ENCODE measurements around the gene UIMC1. TPM values are rescaled to one million over a fixed set of nuclear protein-coding genes. Genes with fewer than 3 reads are reported as not detected.

UIMC1 gene
- total and polyA plus RNA-seq, 2 donors (not counting 1 experiment from before 2014, with no cell fraction given) = 49.2 to 98.1 TPM

- no peak for ATAC-seq (ENCODE audit: low read depth)
- peaks cover 58% of the 10 kb centered on the region for H3K4me1 Mint-ChIP-seq
- TF ChIP-seq, protein P1, sequence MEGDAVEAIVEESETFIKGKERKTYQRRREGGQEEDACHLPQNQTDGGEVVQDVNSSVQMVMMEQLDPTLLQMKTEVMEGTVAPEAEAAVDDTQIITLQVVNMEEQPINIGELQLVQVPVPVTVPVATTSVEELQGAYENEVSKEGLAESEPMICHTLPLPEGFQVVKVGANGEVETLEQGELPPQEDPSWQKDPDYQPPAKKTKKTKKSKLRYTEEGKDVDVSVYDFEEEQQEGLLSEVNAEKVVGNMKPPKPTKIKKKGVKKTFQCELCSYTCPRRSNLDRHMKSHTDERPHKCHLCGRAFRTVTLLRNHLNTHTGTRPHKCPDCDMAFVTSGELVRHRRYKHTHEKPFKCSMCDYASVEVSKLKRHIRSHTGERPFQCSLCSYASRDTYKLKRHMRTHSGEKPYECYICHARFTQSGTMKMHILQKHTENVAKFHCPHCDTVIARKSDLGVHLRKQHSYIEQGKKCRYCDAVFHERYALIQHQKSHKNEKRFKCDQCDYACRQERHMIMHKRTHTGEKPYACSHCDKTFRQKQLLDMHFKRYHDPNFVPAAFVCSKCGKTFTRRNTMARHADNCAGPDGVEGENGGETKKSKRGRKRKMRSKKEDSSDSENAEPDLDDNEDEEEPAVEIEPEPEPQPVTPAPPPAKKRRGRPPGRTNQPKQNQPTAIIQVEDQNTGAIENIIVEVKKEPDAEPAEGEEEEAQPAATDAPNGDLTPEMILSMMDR (IDR thresholded peaks at IDR 0.05) = no peak
- no peak for TF ChIP-seq EZH2 (IDR thresholded peaks at IDR 0.05; ENCODE audit: borderline replicate concordance, insufficient read depth, low read depth, low read length, poor library complexity, severe bottlenecking)
- CTCF ChIA-PET = interaction anchor here (0.8 to 3.4 kb wide), 3 partner anchors 10 to 25 kb away, joined by 4 to 23 read pairs (median 5); partner anchors contain the start of gene UIMC1
- Histone ChIP-seq H3K9ac (ENCODE audit: low read length) (peak overlapping the region; percentile 48), H3K27me3 (replicated peaks in 1 of 4; ENCODE audit: control extremely low read depth in 1 of 4, control insufficient read depth in 3 of 4, insufficient read depth in 4 of 4, low read length in 3 of 4) (no peaks in the 10 kb centered on the region), H3K79me2 (ENCODE audit: control insufficient read depth, insufficient read depth, low read length) (peaks cover 100% of the 10 kb centered on the region), H3K4me2 (replicated peaks; ENCODE audit: low read depth, low read length, poor library complexity, severe bottlenecking) (peak overlapping the region; percentile 63), H3K9me3 (ENCODE audit: control extremely low read depth in 1 of 3, control insufficient read depth in 2 of 3, insufficient read depth in 1 of 3, low read length in 2 of 3) (peaks cover 0 to 2% (median 0%) of the 10 kb centered on the region in 3 donors), H3K36me3 (replicated peaks in 1 of 2; ENCODE audit: control extremely low read depth in 1 of 2, control insufficient read depth in 1 of 2, extremely low read depth in 1 of 2, insufficient read depth in 2 of 2, low read length in 1 of 2) (peaks cover 0 to 3% of the 10 kb centered on the region in 2 experiments), H3K4me3 (ENCODE audit: control extremely low read depth in 1 of 5, extremely low read depth in 1 of 5, insufficient read depth in 1 of 5, low read depth in 2 of 5, low read length in 4 of 5) (peak overlapping the region in 3 of 5 experiments; percentile 23 to 52 (median 30)), H3K27ac (ENCODE audit: low read length in 2 of 2) (peak overlapping the region; percentile 85 to 90), H2AFZ (ENCODE audit: insufficient read depth, low read depth, low read length, poor library complexity, severe bottlenecking) (no peak overlapping the region), H4K20me1 (ENCODE audit: control insufficient read depth, insufficient read depth, low read length, poor library complexity, severe bottlenecking) (peaks cover 35% of the 10 kb centered on the region), H3K4me1 (ENCODE audit: control insufficient read depth in 2 of 2, insufficient read depth in 2 of 2, low read length in 2 of 2) (peaks cover 56 to 61% of the 10 kb centered on the region in 2 donors)
- peak overlapping the region; percentile 79 for H3K4me3 Mint-ChIP-seq
- no peak for DNase-seq
- POLR2A ChIA-PET = interaction anchor here (1.0 kb wide), 1 partner anchor 9 kb away, joined by 3 read pairs; no protein-coding TSS in a partner anchor
- H3K27ac Mint-ChIP-seq = peak overlapping the region; percentile 95
- 17% methylated on average over 2 of the region's 3 CpGs for WGBS (ENCODE audit: insufficient coverage)
- H3K27me3 Mint-ChIP-seq = no peaks in the 10 kb centered on the region
- intact Hi-C loops (cut with micrococcal nuclease) = no loop called here
- no peaks in the 10 kb centered on the region for H3K9me3 Mint-ChIP-seq (ENCODE audit: insufficient read depth)
Measured at GRCh38 chr5:176995122-176995490, 11.5 kb downstream of the UIMC1 start.

DNA sequence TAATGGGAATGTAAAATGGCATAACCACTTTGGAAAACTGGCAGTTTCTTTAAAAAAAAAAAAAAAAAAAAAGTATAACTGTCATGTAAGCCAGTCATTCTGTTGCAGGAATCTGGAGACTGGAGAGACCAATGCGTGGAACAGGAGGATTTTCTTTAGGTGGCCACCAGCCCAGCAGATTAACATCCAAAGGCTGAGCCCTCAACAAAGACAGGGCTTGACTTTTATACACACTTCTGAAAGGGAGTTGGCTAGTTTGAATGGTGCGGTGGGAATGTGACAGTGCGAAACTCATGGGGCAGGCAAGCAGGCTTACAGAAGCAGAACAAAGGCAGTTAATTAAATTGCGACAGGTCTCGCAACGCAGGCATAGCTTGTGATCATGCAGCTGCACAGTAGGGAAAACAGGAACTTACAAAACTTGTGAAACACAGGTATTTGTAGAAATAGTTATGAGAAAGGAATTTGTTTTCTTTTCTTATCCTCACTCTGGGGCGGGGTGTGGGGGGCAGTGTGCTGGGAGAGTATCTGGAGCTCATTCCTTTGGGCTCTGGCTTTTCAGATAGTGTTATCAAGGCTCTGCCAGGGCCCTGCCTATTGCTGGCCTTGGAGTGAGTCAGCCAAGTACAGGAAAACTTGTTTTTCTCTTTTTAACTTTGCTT lies 12.0 kb downstream of the UIMC1 start:
- ATAC-seq (ENCODE audit: low read depth) = peak; percentile 95

More for the DNA sequence above, 12.0 kb downstream of the UIMC1 start:
- H3K27me3 Mint-ChIP-seq = no peaks in the 10 kb centered on the region
- H3K27ac Mint-ChIP-seq = peak overlapping the region; percentile 95
- H3K9me3 Mint-ChIP-seq (ENCODE audit: insufficient read depth) = no peaks in the 10 kb centered on the region
- Histone ChIP-seq H3K4me1 (ENCODE audit: control insufficient read depth in 2 of 2, insufficient read depth in 2 of 2, low read length in 2 of 2) (peaks cover 61 to 64% of the 10 kb centered on the region in 2 donors), H3K36me3 (replicated peaks in 1 of 2; ENCODE audit: control extremely low read depth in 1 of 2, control insufficient read depth in 1 of 2, extremely low read depth in 1 of 2, insufficient read depth in 2 of 2, low read length in 1 of 2) (peaks cover 0 to 3% of the 10 kb centered on the region in 2 experiments), H3K4me2 (replicated peaks; ENCODE audit: low read depth, low read length, poor library complexity, severe bottlenecking) (peak overlapping the region; percentile 63), H3K27me3 (replicated peaks in 1 of 4; ENCODE audit: control extremely low read depth in 1 of 4, control insufficient read depth in 3 of 4, insufficient read depth in 4 of 4, low read length in 3 of 4) (no peaks in the 10 kb centered on the region), H3K9me3 (ENCODE audit: control extremely low read depth in 1 of 3, control insufficient read depth in 2 of 3, insufficient read depth in 1 of 3, low read length in 2 of 3) (peaks cover 0 to 7% (median 0%) of the 10 kb centered on the region in 3 donors), H3K4me3 (ENCODE audit: control extremely low read depth in 1 of 5, extremely low read depth in 1 of 5, insufficient read depth in 1 of 5, low read depth in 2 of 5, low read length in 4 of 5) (peak overlapping the region in 2 of 5 experiments; percentile 30 to 52), H3K9ac (ENCODE audit: low read length) (peak overlapping the region; percentile 48), H2AFZ (ENCODE audit: insufficient read depth, low read depth, low read length, poor library complexity, severe bottlenecking) (peak overlapping the region; percentile 1), H3K79me2 (ENCODE audit: control insufficient read depth, insufficient read depth, low read length) (peaks cover 100% of the 10 kb centered on the region), H4K20me1 (ENCODE audit: control insufficient read depth, insufficient read depth, low read length, poor library complexity, severe bottlenecking) (peaks cover 31% of the 10 kb centered on the region), H3K27ac (ENCODE audit: low read length in 2 of 2) (peak overlapping the region; percentile 85 to 90)
- intact Hi-C loops (cut with micrococcal nuclease) = loop anchor here (1.0 kb wide), 1 partner anchor 28 kb away; the partner anchor contains the start of gene ZNF346
- peaks cover 61% of the 10 kb centered on the region for H3K4me1 Mint-ChIP-seq
- ChIA-PET CTCF (interaction anchor here (0.8 to 3.4 kb wide), 3 partner anchors 10 to 25 kb away, joined by 4 to 23 read pairs (median 5); partner anchors contain the start of gene UIMC1), POLR2A (interaction anchor here (0.6 to 1.0 kb wide), 2 partner anchors 8 to 373 kb away, joined by 3 to 4 read pairs; no protein-coding TSS in a partner anchor)
- peak overlapping the region; percentile 79 for H3K4me3 Mint-ChIP-seq
- 28% methylated on average over 4 of the region's 7 CpGs for WGBS (ENCODE audit: insufficient coverage)
- peak; percentile 85 for DNase-seq
- TF ChIP-seq, protein P1 (IDR thresholded peaks at IDR 0.05) = no peak
- TF ChIP-seq EZH2 (IDR thresholded peaks at IDR 0.05; ENCODE audit: borderline replicate concordance, insufficient read depth, low read depth, low read length, poor library complexity, severe bottlenecking) = no peak

Data from B cell (primary cell).